NCI-H345 treated with DMSO at 0.1 percent for 48 hours (cell line): ENCODE results near the gene DCHS1.

Experiments
- DNase-seq: peaks from one replicate; lab custom pipeline; 2025; ENCODE audit not compliant: unreplicated experiment; lab: John Stamatoyannopoulos, UW

DCHS1 gene

DNA sequence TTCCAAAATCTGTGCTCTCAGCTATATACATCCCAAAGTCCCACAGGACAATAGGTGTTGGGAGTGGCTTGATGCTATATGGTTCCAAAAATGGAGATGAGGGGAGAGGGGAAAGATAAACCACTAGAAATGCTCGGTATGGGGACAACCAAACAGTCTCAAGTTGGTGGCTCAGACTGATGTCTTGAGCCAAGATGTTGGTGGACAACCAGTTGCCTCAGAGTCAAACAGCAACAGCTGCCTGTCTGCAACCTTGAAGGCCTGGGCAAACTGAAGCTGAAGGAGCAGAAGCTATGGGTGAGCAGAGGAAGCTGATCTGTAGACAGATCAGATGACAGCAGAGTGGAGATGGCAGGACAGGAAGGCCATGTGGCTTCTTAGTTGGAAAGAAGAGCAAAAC lies 56.2 kb downstream of the DCHS1 start:
- DNase-seq: no peak

DNA sequence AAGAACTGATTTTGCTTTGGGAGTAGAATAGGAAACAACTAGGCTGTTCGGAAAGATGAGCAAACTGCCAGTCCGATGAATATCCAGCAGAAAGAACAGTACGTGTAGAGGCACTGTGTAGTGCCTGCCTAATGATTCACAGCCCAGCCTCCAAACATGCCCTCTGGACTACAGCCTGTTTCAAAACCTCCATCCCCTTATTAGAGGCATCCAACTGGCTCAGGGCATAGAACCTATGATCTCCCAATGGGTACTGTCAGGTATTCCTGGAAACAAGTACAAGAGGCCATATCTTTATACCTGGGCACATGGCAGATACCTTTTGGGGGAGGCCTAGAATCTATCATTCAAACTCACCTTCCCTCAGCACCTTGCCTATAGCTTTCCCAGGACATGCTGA lies 57.1 kb downstream of the DCHS1 start:
- no peak for DNase-seq

DNA sequence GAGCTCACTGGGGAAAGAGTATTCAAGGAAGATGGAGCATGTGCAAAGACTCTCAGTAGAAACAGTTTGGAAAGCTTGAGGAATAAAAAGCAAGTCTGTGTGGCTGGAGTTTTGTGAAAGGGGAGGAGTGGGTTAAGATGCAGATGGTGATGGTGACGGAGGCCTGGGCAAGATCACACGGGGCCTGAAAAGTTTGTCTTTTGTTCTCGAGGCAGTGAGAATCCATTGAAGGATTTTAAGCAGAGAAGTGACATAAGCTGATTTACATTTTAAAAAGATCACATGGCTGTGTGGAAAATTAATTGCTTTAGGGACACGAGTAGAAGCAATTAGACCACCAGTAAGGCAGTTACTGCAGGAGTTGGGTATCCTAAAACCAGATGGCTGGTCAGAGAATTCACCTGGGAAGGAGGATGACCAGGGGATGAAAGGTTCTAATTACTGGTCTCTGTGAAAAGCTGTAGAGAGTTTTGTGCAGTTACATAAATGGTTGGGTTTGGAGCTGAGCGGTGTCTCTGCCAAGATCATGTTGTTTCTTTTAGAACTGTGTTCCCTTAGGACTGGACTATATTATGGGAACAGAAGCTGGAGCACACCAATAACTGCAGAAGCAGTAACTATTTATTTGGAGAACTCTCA lies 59.3 kb downstream of the DCHS1 start:
- DNase-seq: no peak

DNA sequence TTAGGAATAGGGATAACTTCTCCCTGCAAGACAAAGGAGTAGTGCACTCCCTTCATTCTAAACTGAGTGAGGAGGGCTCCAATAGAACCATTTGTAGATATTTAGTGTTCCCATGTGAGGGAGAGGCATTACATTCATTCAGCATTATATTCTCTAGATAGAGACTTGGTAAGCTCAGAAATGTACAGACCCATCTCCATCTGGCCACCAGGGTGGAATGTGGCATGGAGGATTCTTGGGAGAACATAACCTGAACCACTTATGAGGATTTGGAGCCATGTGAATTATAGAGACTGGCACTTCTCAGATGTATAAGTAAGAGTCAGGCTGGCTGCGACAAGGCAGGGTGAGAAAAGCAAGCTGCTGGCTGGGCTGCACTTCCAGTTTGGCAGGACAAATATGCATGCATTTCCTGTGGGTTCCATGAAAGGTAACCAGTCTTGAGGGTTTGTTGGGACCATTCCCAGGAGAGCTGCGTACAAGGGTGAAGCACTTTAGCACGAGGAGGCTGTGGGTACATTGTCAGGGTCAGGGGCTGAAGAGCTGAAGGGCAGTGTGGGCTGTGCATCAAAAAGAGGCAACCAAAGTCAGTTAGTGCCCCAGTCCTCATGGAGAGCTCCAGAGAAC lies 61.4 kb downstream of the DCHS1 start:
- DNase-seq: no peak

DNA sequence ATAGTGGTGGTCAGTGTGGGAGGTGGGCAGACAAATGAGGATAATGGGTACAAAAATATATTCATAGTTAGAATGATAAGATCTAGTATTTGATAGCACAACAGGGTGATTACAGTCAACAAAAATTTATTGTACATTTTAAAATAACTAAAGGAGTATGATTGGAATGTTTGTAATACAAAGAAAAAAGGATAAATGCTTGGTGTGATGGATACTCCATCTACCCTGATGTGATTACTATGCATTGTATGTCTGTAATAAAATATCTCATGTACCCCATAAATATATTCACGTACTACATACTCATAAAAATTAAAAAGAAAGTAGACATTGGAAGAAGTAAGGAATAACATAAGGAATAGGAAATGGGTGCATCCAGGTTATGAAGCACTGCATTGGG lies 67.6 kb downstream of the DCHS1 start:
- no peak for DNase-seq

DNA sequence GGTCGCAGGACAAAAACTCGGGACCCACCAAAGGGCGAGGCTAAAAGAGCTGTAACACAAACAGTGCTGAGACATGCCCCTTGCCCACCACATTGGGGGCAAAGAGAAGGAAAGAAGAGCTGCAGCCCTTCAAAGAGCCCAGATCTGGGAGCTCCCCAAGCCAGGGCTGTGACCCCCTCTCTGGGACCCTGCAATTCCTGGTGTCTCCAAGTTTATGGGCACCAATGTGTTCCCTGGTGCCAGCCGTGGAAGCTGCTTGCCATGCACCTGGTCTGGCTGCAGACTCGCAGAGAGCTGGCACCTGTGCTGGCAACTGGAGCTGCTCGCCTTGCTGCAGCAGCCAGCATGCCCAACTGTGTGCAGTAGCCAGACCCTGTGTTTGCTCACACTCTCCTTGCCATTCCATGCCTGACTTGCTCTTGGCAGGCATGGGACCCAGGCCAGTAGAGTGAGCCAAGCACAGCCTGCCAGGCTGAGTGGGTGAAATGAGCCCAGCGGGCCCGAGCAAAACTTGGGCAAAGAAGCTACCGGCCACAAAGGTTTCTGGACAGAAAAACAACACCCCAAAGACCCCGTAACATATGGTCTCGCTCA lies 68.2 kb downstream of the DCHS1 start:
- no peak for DNase-seq

DNA sequence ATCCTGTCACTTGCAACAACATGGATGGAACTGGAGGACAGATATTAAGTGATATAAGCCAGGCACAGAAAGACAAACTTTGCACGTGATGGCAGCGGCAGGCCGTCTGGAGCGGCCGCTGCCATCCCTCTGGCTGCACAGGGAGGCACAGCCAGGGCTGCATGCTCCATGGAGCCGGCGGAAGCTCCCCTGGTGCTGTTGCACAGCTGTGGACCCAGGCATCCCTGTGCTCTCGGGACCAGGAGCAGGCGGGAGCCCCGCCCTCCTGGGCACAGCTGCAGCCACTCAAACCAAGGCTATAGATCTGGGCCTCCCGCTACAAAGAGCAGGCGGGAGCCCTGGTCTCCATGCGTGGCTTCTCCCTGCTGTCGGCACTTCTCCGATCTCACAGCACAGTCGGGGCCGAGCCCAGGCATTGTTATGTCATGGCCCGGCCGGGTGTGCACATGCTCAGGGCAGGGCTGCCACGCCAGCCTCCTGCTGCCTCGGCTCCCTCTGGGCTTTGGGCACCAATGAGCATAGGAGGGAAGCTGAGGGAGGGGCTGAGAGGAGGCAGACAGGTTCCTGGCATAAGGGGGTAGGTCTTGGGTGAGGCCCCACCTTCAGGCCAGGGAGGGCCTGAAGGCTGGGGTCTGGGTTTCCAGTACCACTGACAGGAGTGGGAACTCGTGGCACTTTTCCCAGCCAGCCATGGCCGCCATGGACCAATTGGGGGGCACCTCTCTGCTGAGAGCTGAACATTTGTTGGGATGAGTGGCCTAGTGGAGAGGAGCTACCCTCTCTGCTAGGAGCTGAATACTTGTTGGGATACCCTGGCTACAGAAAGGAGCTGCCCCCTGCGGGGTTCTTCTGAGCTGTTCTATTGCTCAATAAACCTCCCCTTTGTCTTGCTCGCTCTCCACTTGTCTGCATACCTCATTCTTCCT lies 68.9 kb downstream of the DCHS1 start:
- no peak for DNase-seq

DNA sequence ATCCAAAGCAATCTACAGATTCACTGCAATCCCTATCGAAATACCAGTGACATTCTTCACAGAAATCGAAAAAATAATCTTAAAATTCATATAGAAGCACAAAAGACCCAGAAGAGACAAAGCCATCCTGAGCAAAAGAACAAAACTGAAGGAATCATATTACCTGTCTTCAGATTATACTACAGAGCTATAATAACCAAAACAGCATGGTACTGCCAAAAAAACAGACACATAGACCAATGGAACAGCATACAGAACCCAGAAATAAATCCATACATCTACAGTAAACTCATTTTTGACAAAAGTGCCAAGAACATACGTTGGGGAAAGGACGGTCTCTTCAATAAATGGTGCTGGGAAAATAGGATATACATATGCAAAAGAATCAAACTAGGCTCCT lies 71.1 kb downstream of the DCHS1 start:
- DNase-seq: no peak

DNA sequence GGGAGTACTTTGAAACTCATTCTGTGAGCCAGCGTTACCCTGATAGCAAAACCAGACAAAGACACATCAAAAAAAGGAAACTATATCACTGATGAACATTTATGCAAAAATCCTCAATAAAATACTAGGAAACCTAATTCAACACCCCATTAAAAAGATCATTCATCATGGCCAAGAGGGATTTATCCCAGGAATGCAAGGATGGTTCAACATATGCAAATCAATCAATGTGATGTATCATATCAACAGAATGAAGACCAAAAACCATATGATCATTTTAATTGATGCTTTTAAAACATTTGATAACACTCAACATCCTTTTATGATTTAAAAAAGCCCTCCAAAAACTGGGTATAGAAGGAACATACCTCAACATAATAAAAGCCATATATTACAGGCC lies 72.0 kb downstream of the DCHS1 start:
- DNase-seq: no peak

DNA sequence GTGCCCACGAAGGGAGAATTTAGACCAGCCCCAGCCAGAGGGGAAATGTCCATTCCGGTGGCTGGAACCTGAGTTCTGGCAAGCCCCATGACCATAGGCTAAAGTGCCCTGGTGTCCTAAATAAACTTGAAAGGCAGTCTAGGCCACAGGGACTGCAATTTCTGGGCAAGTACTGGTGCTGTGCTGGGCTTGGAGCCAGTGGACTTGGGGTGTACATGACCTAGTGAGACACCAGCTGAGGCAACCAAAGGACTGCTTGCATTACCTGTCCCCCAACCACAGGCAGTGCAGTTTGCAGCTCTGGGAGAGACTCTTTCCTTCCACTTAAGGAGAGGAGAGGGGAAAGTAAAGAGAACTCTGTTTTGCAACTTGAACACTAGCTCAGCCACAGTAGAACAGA lies 75.9 kb downstream of the DCHS1 start:
- DNase-seq: no peak

DNA sequence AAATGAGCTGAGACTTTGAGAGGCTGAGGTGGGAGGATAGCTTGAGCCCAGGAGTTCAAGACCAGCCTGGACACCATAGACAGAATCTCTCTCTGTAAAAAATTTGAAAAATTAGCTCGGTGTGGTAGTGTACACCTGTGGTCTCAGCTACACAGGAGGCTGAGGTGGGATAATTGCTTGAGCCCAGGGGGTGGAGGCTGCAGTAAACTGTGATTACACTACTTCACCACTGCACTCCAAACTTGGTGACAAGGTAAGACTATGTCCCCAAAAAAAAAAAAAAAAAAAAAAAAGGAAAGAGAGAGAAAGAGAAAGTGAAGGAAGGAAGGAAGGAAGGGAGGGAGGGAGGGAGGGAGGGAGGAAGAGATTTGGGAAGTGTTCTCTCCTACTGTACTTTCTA lies 77.5 kb downstream of the DCHS1 start:
- DNase-seq: no peak

DNA sequence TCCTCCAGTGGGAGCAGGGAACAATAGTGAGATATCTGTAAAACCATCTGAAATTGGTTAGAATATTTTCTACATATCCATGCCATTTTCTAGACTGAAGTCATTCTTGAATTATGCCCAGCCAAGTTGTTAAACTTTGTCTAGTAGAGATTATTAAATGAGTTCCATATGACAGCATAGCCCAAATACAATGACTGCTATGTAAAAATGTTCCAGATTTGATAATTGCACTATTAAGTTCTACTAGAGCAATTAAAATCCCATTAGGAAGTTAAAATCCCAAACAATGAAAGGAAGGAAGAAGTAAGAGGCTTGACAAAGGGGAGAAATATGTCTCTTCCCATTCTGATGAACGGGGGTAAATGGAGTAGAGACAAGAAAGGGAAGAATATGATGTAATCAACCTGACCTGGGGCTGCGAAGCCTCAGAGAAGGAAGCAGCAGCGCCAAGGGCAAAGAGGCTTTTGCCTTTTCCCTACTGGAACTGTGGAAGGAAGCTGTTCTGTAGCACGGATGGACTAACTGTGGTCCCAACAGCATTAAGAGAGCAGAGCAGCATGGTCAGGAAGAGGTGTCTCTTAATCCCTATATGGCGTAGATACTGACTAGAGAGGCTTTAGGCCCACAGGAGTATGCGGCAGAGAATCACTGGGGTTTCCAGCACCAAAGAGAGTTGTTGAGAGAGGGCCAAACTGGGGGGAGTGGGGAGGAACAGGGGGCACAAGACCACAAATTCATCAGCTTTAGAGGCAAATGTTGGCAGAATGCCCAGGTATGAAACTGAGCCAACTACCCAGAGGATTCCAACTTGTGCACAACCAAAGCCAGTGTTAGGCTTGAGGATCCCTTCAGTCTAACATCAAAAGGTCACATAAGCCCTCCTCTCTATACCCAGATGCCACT lies 78.9 kb downstream of the DCHS1 start:
- peak; percentile 26 for DNase-seq

DNA sequence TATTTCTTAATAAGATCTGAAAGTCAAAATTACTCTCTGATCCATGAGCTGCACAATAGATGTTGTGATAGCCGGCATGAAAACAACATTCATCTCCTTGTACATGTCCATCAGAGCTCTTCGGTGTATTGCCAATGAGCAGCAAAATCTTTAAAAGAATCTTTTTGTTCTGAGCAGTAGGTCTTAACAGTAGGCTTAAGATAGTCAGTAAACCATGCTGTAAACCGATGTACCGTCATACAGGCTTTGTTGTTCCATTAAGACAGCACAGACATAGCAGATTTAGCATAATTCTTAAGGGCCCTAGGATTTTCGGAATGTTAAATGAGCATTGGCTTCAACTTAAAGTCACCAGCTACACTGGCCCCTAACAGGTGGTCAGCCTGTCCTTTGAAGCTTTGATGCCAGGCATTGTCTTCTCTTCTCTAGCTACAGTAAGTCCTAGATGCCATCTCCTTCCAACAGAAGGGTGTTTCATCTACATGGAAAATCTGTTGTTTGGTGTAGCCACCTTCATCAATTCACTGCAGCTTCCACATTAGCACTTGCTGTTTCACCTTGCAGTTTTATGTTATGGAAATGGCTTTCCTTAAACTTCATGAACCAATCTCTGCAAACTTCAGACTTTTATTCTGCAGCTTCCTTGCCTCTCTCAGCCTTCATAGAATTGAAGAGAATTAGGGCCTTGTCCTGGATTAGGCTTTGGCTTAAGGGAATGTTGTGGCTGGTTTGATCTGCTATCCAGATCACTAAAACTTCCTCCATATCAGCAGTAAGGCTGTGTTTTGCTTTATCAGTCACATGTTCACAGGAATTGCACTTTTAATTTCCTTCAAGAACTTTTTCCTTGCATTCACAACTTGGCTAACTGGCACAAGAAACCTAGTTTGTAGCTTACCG lies 80.5 kb downstream of the DCHS1 start:
- DNase-seq: no peak

DNA sequence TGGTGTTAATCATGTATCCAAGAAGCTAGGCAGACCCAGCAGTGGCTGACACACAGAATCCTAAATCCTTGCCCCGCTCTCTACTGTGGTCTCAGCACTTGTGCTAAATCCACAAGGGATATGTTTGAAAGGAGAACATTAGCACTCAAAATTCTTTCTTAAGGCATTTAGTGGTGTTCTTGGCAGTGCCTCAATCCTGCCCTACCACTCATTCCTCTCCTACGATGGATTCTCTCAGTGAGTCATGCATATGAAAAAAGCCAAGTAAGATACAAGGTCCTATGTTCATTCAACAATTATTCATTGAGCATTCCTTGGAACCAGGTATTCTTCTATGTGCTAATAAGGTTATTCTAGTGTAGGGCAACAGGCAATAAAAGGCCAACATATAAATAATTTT lies 83.4 kb downstream of the DCHS1 start:
- DNase-seq: no peak

DNA sequence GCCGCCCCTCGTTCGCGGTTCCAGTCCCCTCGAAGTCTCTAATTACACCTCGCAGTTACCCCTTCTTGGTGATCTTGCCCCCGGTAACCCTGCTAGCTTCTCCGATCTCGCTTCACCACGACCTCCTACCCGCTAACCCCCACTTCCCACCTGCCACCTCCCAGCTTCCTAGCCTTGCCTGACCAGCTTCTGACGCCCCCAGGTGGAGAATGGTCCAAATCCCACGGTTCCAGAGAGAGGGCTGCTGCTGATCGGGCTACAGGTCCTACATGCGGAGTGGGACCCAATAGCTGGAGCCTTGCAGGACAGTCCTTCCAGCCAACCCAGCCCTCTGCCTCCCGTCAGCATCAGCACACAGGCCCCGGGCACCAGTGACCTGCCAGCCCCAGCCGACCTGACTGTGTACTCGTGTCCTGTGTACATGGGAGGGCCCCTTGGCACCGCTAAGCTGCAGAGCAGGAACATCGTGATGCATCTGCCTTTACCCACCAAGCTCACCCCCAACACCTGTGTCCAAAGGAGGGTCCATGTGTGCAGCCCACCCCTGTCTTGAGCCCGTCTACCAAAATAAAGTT lies 84.1 kb downstream of the DCHS1 start:
- no peak for DNase-seq
